HepG2 (cell line): ENCODE data around the gene FIGLA. TPM values are rescaled to one million over a fixed set of nuclear protein-coding genes. Genes with fewer than 3 reads are reported as not detected.
A peak's percentile ranks its signal among the peaks of the same experiment; 100 is the strongest.

Experiments
- AKAP8 ChIP-seq: sonication (generic); formaldehyde crosslinking; IDR thresholded peaks from 2 replicates; pipeline ENCODE4 v1.5.1; 2020; ENCODE audit warnings: mild to moderate bottlenecking, missing genetic modification reagents
- ATAD3A ChIP-seq: sonication (generic); formaldehyde crosslinking; IDR thresholded peaks from 2 replicates; pipeline ENCODE4 v1.4.0; 2020; ENCODE audit warnings: missing genetic modification reagents
- CENPT ChIP-seq: sonication (generic); formaldehyde crosslinking; IDR thresholded peaks from 2 replicates; pipeline ENCODE4 v1.8.0; 2022; ENCODE audit warnings: low read depth, mild to moderate bottlenecking, moderate library complexity, missing genetic modification reagents
- KLF15 ChIP-seq: sonication (generic); formaldehyde crosslinking; IDR thresholded peaks from 2 replicates; pipeline ENCODE4 v1.8.1; 2023; ENCODE audit warnings: borderline replicate concordance, mild to moderate bottlenecking, inconsistent platforms, missing genetic modification reagents, mixed read lengths
- KMT2A ChIP-seq: sonication (generic); formaldehyde crosslinking; IDR thresholded peaks from 2 replicates; pipeline ENCODE4 v1.4.0; 2020; ENCODE audit warnings: missing genetic modification reagents
- LCORL ChIP-seq, 2 experiments: fragments of 450-650 bp in 1 of 2; sonication (generic) in 1 of 2; formaldehyde crosslinking in 1 of 2; IDR thresholded peaks; 2 replicates each; pipeline versions ENCODE4 v1.5.0 to v1.6.1; 2017 to 2020; ENCODE audit warnings: antibody characterized with exemption in 1 of 2, missing genetic modification reagents in 1 of 2
- MBNL3 ChIP-seq: fragments of 250-450 bp; sonication (Bioruptor Pico); conservative IDR thresholded peaks from 2 replicates; pipeline ENCODE4 v1.8.0; 2022; ENCODE audit warnings: mild to moderate bottlenecking, inconsistent platforms
- PCBP1 ChIP-seq: fragments of 200-400 bp; formaldehyde crosslinking; IDR thresholded peaks from 2 replicates; pipeline ENCODE4 v1.6.1; 2017; ENCODE audit warnings: mild to moderate bottlenecking, low read depth, low read length, borderline replicate concordance
- PCBP2 ChIP-seq: fragments of 200-400 bp; formaldehyde crosslinking; optimal IDR thresholded peaks from 2 replicates; pipeline ENCODE3; 2018; ENCODE audit warnings: low read length, low read depth; ENCODE audit not compliant: poor library complexity, severe bottlenecking
- PLRG1 ChIP-seq: fragments of 450-650 bp; conservative IDR thresholded peaks from 2 replicates; pipeline ENCODE4 v1.6.1; 2016
- STAG1 ChIP-seq: sonication (generic); formaldehyde crosslinking; IDR thresholded peaks from 2 replicates; pipeline ENCODE4 v1.4.0; 2020; ENCODE audit warnings: missing genetic modification reagents
- STAT5B ChIP-seq: sonication (generic); formaldehyde crosslinking; IDR thresholded peaks from 2 replicates; pipeline ENCODE4 v1.4.0; 2020; ENCODE audit warnings: missing genetic modification reagents
- ZC3H13 ChIP-seq: sonication (generic); formaldehyde crosslinking; IDR thresholded peaks from 2 replicates; pipeline ENCODE4 v1.8.1; 2023; ENCODE audit warnings: mild to moderate bottlenecking, missing genetic modification reagents, moderate library complexity
- ZNF121 ChIP-seq: sonication (generic); formaldehyde crosslinking; IDR thresholded peaks from 2 replicates; pipeline ENCODE4 v1.5.0; 2020; ENCODE audit warnings: mild to moderate bottlenecking, missing genetic modification reagents
- ZNF510 ChIP-seq: sonication (generic); formaldehyde crosslinking; IDR thresholded peaks from 2 replicates; pipeline ENCODE4 v1.4.0; 2020; ENCODE audit warnings: low read depth, mild to moderate bottlenecking, missing genetic modification reagents
- ZNF567 ChIP-seq: sonication (generic); formaldehyde crosslinking; IDR thresholded peaks from 2 replicates; pipeline ENCODE4 v1.8.1; 2023; ENCODE audit warnings: mild to moderate bottlenecking, missing genetic modification reagents, borderline replicate concordance
- ZNF572 ChIP-seq: sonication (generic); formaldehyde crosslinking; IDR thresholded peaks from 2 replicates; pipeline ENCODE4 v1.5.1; 2020; ENCODE audit warnings: mild to moderate bottlenecking, missing genetic modification reagents
- ZNF660 ChIP-seq: sonication (generic); formaldehyde crosslinking; IDR thresholded peaks from 2 replicates; pipeline ENCODE4 v1.5.1; 2020; ENCODE audit warnings: mild to moderate bottlenecking, low read depth, missing genetic modification reagents, borderline replicate concordance
- ZNF674 ChIP-seq: sonication (generic); formaldehyde crosslinking; IDR thresholded peaks from 2 replicates; pipeline ENCODE4 v1.5.0; 2020; ENCODE audit warnings: low read depth, mild to moderate bottlenecking, missing genetic modification reagents
- polyA plus RNA-seq, 8 experiments: library from polyadenylated mRNA; depleted of rRNA in 3 of 8; stranded (reverse) in 7 of 8; unstranded in 1 of 8; fragments of >200 nt; fragmentation: Illumina TruSeq in 4 of 8; extraction: Trizol in 4 of 8; gene quantifications; 2 replicates each; pipeline versions ENCODE4 v1.2.1 to v1.2.3, GENCODE V29; 2011 to 2016; ENCODE audit warnings: low read depth in 4 of 8, missing spikeins in 1 of 8, mixed read lengths in 1 of 8; ENCODE audit not compliant: insufficient read depth in 1 of 8
- total RNA-seq, 5 experiments: library from RNA; depleted of rRNA; stranded (reverse); fragments of >200 nt; fragmentation: Illumina TruSeq; extraction: Trizol; gene quantifications; 2 replicates each; pipeline ENCODE4 v1.2.3, GENCODE V29; 2016; ENCODE audit warnings: low read depth in 1 of 5
- TF ChIP-seq, protein P1 (sequence below): sonication (generic); formaldehyde crosslinking; IDR thresholded peaks from 2 replicates; pipeline ENCODE4 v1.4.0; 2020; ENCODE audit warnings: mild to moderate bottlenecking, missing genetic modification reagents
- TF ChIP-seq, protein P2 (sequence below): sonication (generic); formaldehyde crosslinking; IDR thresholded peaks from 2 replicates; pipeline ENCODE4 v1.4.0; 2020; ENCODE audit warnings: missing genetic modification reagents
- TF ChIP-seq, protein P3 (sequence below): sonication (generic); IDR thresholded peaks from 2 replicates; pipeline ENCODE4 v1.6.1; 2016; ENCODE audit warnings: low read depth, borderline replicate concordance
- TF ChIP-seq, protein P4 (sequence below): sonication (generic); formaldehyde crosslinking; IDR thresholded peaks from 2 replicates; pipeline ENCODE4 v1.9.0; 2021; ENCODE audit warnings: missing genetic modification reagents, borderline replicate concordance

The FIGLA gene
- total and polyA plus RNA-seq, 2 of the 13 experiments (the other 11 are each of a cell fraction or from before 2014, with no cell fraction given) = not detected

DNA sequence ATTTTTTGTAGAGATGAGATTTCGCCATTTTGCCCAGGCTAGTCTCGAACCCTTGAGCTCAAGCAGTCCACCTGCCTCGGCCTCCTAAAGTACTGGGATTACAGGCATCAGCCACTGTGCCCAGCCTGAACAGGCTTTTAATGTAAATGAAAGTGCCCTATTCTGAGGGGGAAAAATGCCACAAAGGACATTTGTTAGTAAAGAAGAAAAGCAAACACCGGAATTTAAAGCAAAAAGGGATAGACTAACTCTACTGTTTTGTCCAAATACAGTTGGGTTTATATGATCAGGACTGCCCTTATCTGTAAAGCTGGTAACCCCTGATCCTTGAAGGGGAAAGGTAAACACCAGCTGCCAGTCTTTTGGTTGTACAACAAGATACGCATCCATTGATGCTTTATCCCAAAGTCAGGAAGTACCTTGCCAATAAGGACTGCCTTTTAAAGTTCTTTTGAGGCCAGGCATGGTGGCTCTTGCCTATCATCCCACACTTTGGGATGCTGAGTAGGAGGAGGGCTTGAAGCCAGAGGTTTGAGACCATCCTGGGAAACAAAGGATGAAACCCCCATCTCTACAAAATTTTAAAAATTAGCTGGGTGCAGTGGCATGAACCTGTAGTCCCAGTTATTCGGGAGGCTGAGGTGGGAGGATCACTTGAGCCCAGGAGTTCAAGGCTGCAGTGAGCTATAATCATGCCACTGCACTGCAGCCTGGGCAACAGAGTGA is 16.8 kb upstream of the FIGLA start (continued):
- peak; percentile 78 for TF ChIP-seq ZNF121 (CRISPR knock-in tag)
- no peak for TF ChIP-seq ZNF660
- TF ChIP-seq ZC3H13 (CRISPR knock-in tag) = no peak
- TF ChIP-seq STAG1 (CRISPR knock-in tag) = 0 out of 2 replicates have a peak, but pooled peaks have one; percentile 23
- TF ChIP-seq ATAD3A (CRISPR knock-in tag) = no peak
- no peak for TF ChIP-seq PCBP2
- TF ChIP-seq AKAP8 (CRISPR knock-in tag) = 0 out of 2 replicates have a peak, but pooled peaks have one; percentile 28
- no peak for TF ChIP-seq ZNF572 (CRISPR knock-in tag)
- TF ChIP-seq, protein P1, sequence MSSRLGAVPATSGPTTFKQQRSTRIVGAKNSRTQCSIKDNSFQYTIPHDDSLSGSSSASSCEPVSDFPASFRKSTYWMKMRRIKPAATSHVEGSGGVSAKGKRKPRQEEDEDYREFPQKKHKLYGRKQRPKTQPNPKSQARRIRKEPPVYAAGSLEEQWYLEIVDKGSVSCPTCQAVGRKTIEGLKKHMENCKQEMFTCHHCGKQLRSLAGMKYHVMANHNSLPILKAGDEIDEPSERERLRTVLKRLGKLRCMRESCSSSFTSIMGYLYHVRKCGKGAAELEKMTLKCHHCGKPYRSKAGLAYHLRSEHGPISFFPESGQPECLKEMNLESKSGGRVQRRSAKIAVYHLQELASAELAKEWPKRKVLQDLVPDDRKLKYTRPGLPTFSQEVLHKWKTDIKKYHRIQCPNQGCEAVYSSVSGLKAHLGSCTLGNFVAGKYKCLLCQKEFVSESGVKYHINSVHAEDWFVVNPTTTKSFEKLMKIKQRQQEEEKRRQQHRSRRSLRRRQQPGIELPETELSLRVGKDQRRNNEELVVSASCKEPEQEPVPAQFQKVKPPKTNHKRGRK (CRISPR knock-in tag) = no peak
- peak; percentile 69; the same call in 1 of the 2 replicates for TF ChIP-seq STAT5B (CRISPR knock-in tag)
- TF ChIP-seq ZNF674 (CRISPR knock-in tag) = no peak
- TF ChIP-seq, protein P2, sequence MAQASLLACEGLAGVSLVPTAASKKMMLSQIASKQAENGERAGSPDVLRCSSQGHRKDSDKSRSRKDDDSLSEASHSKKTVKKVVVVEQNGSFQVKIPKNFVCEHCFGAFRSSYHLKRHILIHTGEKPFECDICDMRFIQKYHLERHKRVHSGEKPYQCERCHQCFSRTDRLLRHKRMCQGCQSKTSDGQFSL = no peak
- TF ChIP-seq PLRG1 = no peak
- TF ChIP-seq KLF15 (CRISPR knock-in tag) = no peak
- TF ChIP-seq, protein P3, sequence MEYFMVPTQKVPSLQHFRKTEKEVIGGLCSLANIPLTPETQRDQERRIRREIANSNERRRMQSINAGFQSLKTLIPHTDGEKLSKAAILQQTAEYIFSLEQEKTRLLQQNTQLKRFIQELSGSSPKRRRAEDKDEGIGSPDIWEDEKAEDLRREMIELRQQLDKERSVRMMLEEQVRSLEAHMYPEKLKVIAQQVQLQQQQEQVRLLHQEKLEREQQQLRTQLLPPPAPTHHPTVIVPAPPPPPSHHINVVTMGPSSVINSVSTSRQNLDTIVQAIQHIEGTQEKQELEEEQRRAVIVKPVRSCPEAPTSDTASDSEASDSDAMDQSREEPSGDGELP = peak; percentile 94
- TF ChIP-seq LCORL (IDR thresholded peaks at IDR 0.05) = peak; percentile 95
- peak; percentile 98 for TF ChIP-seq LCORL (CRISPR knock-in tag; IDR thresholded peaks at IDR 0.05)
- TF ChIP-seq, protein P4, sequence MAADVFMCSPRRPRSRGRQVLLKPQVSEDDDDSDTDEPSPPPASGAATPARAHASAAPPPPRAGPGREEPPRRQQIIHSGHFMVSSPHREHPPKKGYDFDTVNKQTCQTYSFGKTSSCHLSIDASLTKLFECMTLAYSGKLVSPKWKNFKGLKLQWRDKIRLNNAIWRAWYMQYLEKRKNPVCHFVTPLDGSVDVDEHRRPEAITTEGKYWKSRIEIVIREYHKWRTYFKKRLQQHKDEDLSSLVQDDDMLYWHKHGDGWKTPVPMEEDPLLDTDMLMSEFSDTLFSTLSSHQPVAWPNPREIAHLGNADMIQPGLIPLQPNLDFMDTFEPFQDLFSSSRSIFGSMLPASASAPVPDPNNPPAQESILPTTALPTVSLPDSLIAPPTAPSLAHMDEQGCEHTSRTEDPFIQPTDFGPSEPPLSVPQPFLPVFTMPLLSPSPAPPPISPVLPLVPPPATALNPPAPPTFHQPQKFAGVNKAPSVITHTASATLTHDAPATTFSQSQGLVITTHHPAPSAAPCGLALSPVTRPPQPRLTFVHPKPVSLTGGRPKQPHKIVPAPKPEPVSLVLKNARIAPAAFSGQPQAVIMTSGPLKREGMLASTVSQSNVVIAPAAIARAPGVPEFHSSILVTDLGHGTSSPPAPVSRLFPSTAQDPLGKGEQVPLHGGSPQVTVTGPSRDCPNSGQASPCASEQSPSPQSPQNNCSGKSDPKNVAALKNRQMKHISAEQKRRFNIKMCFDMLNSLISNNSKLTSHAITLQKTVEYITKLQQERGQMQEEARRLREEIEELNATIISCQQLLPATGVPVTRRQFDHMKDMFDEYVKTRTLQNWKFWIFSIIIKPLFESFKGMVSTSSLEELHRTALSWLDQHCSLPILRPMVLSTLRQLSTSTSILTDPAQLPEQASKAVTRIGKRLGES (CRISPR knock-in tag) = peak; percentile 37; the same call in 1 of the 2 replicates
- no peak for TF ChIP-seq ZNF567 (CRISPR knock-in tag)
- no peak for TF ChIP-seq CENPT (CRISPR knock-in tag)
- TF ChIP-seq MBNL3 (CRISPR knock-in tag) = no peak
- no peak for TF ChIP-seq PCBP1
- no peak for TF ChIP-seq KMT2A (CRISPR knock-in tag)
- TF ChIP-seq ZNF510 (CRISPR knock-in tag) = 0 out of 2 replicates have a peak, but pooled peaks have one; percentile 41
